Astrocyte of the spinal cord (primary cell): ENCODE data around the gene PDE6A.
A peak's percentile ranks its signal among the peaks of the same experiment; 100 is the strongest.

Experiments
- DNase-seq: peaks from one replicate; pipeline ENCODE4 v3.0.0; 2011; ENCODE audit warnings: low read depth, low spot score
- H3K4me3 ChIP-seq: 2 replicates; pipeline ENCODE4 v1.5.1; 2011; ENCODE audit warnings: low read depth, mild to moderate bottlenecking, low read length, moderate library complexity
- CTCF ChIP-seq: IDR thresholded peaks from 2 replicates; pipeline ENCODE4 v1.5.1; 2012; ENCODE audit warnings: low read depth, mild to moderate bottlenecking, low read length, inconsistent platforms
- in situ Hi-C: cut with HindIII; loops from 2 replicates; pipeline ENCODE4 v1.10.0; 2017; ENCODE audit warnings: low sequenced_read_pairs

Gene PDE6A

GRCh38 chr5:149938279-149938678 lies 6.3 kb downstream of the PDE6A start:
- peak; percentile 67 for DNase-seq
- in situ Hi-C loops = no loop called here

GRCh38 chr5:149937610-149938009 lies 7.0 kb downstream of the PDE6A start:
- no peak for DNase-seq
- in situ Hi-C loops = no loop called here
- no peak for TF ChIP-seq CTCF
- no peak overlapping the region for H3K4me3 ChIP-seq

More at GRCh38 chr5:149938279-149938678, 6.3 kb downstream of the PDE6A start:
- no peak overlapping the region for H3K4me3 ChIP-seq
- no peak for TF ChIP-seq CTCF

GRCh38 chr5:149936700-149937091 lies 7.9 kb downstream of the PDE6A start:
- in situ Hi-C loops = no loop called here
- no peak for TF ChIP-seq CTCF
- H3K4me3 ChIP-seq = no peak overlapping the region
- DNase-seq = peak; percentile 26

GRCh38 chr5:149936044-149936699 lies 8.4 kb downstream of the PDE6A start:
- in situ Hi-C loops = no loop called here
- DNase-seq = no peak
- no peak for TF ChIP-seq CTCF
- no peak overlapping the region for H3K4me3 ChIP-seq

- in situ Hi-C loops = no loop called here
- DNase-seq = no peak
- no peak overlapping the region for H3K4me3 ChIP-seq
- TF ChIP-seq CTCF = no peak
Measured at GRCh38 chr5:149935431-149935901, 9.1 kb downstream of the PDE6A start.

GRCh38 chr5:149932445-149933350 lies 11.9 kb downstream of the PDE6A start:
- TF ChIP-seq CTCF = peak; percentile 57
- in situ Hi-C loops = no loop called here

More at GRCh38 chr5:149932445-149933350, 11.9 kb downstream of the PDE6A start:
- H3K4me3 ChIP-seq = no peak overlapping the region
- DNase-seq = no peak
